IMR-90 (cell line): ENCODE measurements around the gene ZSWIM5. TPM values are rescaled to one million over a fixed set of nuclear protein-coding genes. Genes with fewer than 3 reads are reported as not detected.
"Not testable (repeated sequence)": the region's sequence is repeated elsewhere in the genome, so short reads cannot be mapped to it uniquely, and the experiment has no call there.

Source experiments
- ATAC-seq: fragments of 200-7000 bp; cut with Tn5 transposase; 2 replicates; pipeline ENCODE4 v1.9.1; 2020; ENCODE audit warnings: low read depth, mild to moderate bottlenecking, moderate library complexity
- BruUV-seq: library from RNA; stranded (reverse); fragments of 400-500 nt; replicated peaks from 2 replicates; lab custom pipeline; 2021; lab: Mats Ljungman, UMichigan
- CTCF ChIA-PET: fragments of 300-600 bp; formaldehyde crosslinking; extraction: SDS; loops from one replicate; lab custom pipeline; 2021; ENCODE audit warnings: antibody characterized with exemption; lab: Yijun Ruan, JAX
- POLR2A ChIA-PET: fragments of 300-600 bp; sonication (Branson Sonifier 250); formaldehyde crosslinking; loops from one replicate; lab custom pipeline; 2022; ENCODE audit warnings: antibody characterized with exemption; ENCODE audit not compliant: unreplicated experiment; lab: Charles Lee
- DNase-seq: peaks from one replicate; pipeline ENCODE4 v3.0.0; 2013
- H2AFZ ChIP-seq: replicated peaks from 2 replicates; pipeline ENCODE3; 2013; ENCODE audit warnings: low read length, mild to moderate bottlenecking; ENCODE audit not compliant: poor library complexity
- H2AK5ac ChIP-seq: 2 replicates; pipeline ENCODE4 v1.6.1; 2013; ENCODE audit warnings: low read depth, low read length, inconsistent platforms
- H2AK9ac ChIP-seq: replicated peaks from 2 replicates; pipeline ENCODE3; 2013; ENCODE audit warnings: mild to moderate bottlenecking, low read depth, low read length, moderate library complexity; ENCODE audit not compliant: poor library complexity
- H2BK120ac ChIP-seq: 2 replicates; pipeline ENCODE4 v1.6.1; 2013; ENCODE audit warnings: low read depth, low read length, inconsistent platforms
- H2BK15ac ChIP-seq: 3 replicates; pipeline ENCODE4 v1.6.1; 2013; ENCODE audit warnings: low read depth, low read length, inconsistent platforms
- H2BK20ac ChIP-seq: 2 replicates; pipeline ENCODE4 v1.6.1; 2013; ENCODE audit warnings: low read depth, mild to moderate bottlenecking, inconsistent platforms, low read length, moderate library complexity
- H2BK5ac ChIP-seq: 2 replicates; pipeline ENCODE4 v1.6.1; 2013; ENCODE audit warnings: mild to moderate bottlenecking, low read depth, low read length, inconsistent platforms; ENCODE audit not compliant: poor library complexity, severe bottlenecking
- H3K14ac ChIP-seq: replicated peaks from 2 replicates; pipeline ENCODE4 v1.6.1; 2013; ENCODE audit warnings: low read depth, low read length, inconsistent platforms
- H3K18ac ChIP-seq: 2 replicates; pipeline ENCODE4 v1.6.1; 2013; ENCODE audit warnings: low read depth, low read length, control low read depth
- H3K23ac ChIP-seq: 2 replicates; pipeline ENCODE4 v1.6.1; 2013; ENCODE audit warnings: low read depth, low read length, inconsistent platforms
- H3K27ac ChIP-seq: 2 replicates; pipeline ENCODE4 v1.5.1; 2013; ENCODE audit warnings: mild to moderate bottlenecking, control low read depth, low read length; ENCODE audit not compliant: insufficient read depth
- H3K27me3 ChIP-seq: 2 replicates; pipeline ENCODE4 v1.6.1; 2013; ENCODE audit warnings: low read length; ENCODE audit not compliant: control insufficient read depth, insufficient read depth
- H3K36me3 ChIP-seq: 2 replicates; pipeline ENCODE4 v1.6.1; 2013; ENCODE audit warnings: low read length, mixed read lengths; ENCODE audit not compliant: control insufficient read depth, insufficient read depth
- H3K4ac ChIP-seq: 2 replicates; pipeline ENCODE4 v1.6.1; 2013; ENCODE audit warnings: low read depth, low read length, inconsistent platforms
- H3K4me1 ChIP-seq: 2 replicates; pipeline ENCODE4 v1.6.1; 2013; ENCODE audit warnings: low read length, mixed read lengths; ENCODE audit not compliant: control insufficient read depth, insufficient read depth
- H3K4me2 ChIP-seq: 2 replicates; pipeline ENCODE4 v1.6.1; 2013; ENCODE audit warnings: low read depth, mild to moderate bottlenecking, control low read depth, low read length, moderate library complexity
- H3K4me3 ChIP-seq: 2 replicates; pipeline ENCODE4 v1.5.1; 2013; ENCODE audit warnings: low read depth, mild to moderate bottlenecking, control low read depth, low read length, moderate library complexity; ENCODE audit not compliant: insufficient read depth
- H3K56ac ChIP-seq: 2 replicates; pipeline ENCODE4 v1.6.1; 2013; ENCODE audit warnings: low read length, inconsistent platforms; ENCODE audit not compliant: insufficient read depth; ENCODE audit errors: extremely low read depth
- H3K79me1 ChIP-seq, 2 experiments: 2 replicates each; pipeline ENCODE4 v1.6.1; 2013; ENCODE audit warnings: low read length in 2 of 2, inconsistent platforms in 1 of 2, low read depth in 1 of 2
- H3K9ac ChIP-seq: 2 replicates; pipeline ENCODE4 v1.6.1; 2013; ENCODE audit warnings: low read depth, low read length, control low read depth
- H3K9me1 ChIP-seq: 2 replicates; pipeline ENCODE4 v1.6.1; 2013; ENCODE audit warnings: low read length, inconsistent platforms; ENCODE audit not compliant: insufficient read depth
- H3K9me3 ChIP-seq: 2 replicates; pipeline ENCODE4 v1.6.1; 2013; ENCODE audit warnings: low read length; ENCODE audit not compliant: control insufficient read depth, insufficient read depth
- H4K20me1 ChIP-seq: 2 replicates; pipeline ENCODE4 v1.6.1; 2013; ENCODE audit warnings: low read length, inconsistent platforms; ENCODE audit not compliant: insufficient read depth
- H4K5ac ChIP-seq: 2 replicates; pipeline ENCODE4 v1.6.1; 2013; ENCODE audit warnings: mild to moderate bottlenecking, low read depth, low read length, control low read depth
- H4K8ac ChIP-seq, 2 experiments: 2 replicates each; pipeline ENCODE4 v1.6.1; 2013; ENCODE audit warnings: low read depth in 2 of 2, low read length in 2 of 2, control low read depth in 1 of 2, inconsistent platforms in 1 of 2
- H4K91ac ChIP-seq: 2 replicates; pipeline ENCODE4 v1.6.1; 2013; ENCODE audit warnings: low read depth, low read length, inconsistent platforms; ENCODE audit not compliant: insufficient read depth
- WGBS, 2 experiments: methylation state at CpG; one replicate each; pipeline versions ENCODE4 v1.1.5 to v1.1.7; 2013; ENCODE audit warnings: missing lambda C conversion rate in 2 of 2; ENCODE audit not compliant: insufficient read length in 1 of 2; ENCODE audit errors: extremely low coverage in 2 of 2; 5-methylcytosine and 5-hydroxymethylcytosine counted together
- dilution Hi-C: fragments of 300-500 bp; cut with HindIII; formaldehyde crosslinking; loops from one replicate; pipeline ENCODE4 v1.14.3; 2018; ENCODE audit warnings: low sequenced_read_pairs; ENCODE audit not compliant: unreplicated experiment
- in situ Hi-C: fragments of 300-500 bp; cut with MboI; formaldehyde crosslinking; loops from 3 replicates; pipeline ENCODE4 v1.14.3; 2019; ENCODE audit warnings: low sequenced_read_pairs, inconsistent platforms, mixed read lengths
- intact Hi-C: fragments of 100-400 bp; cut with micrococcal nuclease; formaldehyde crosslinking; loops from 2 replicates; pipeline ENCODE4 v1.10.0; 2022
- polyA plus RNA-seq, 3 experiments: library from polyadenylated mRNA; depleted of rRNA; stranded (reverse); fragments of >200 nt; gene quantifications; 2 replicates each; pipeline ENCODE4 v1.2.3, GENCODE V29; 2012; ENCODE audit warnings: low replicate concordance in 1 of 3
- total RNA-seq: library from RNA; depleted of rRNA; stranded (reverse); fragments of >200 nt; gene quantifications from 2 replicates; pipeline ENCODE4 v1.2.3, GENCODE V29; 2012

ZSWIM5 gene
- total and polyA plus RNA-seq, 2 of the 4 experiments (the other 2 are of a cell fraction) = under 0.01 to 0.03 TPM

DNA sequence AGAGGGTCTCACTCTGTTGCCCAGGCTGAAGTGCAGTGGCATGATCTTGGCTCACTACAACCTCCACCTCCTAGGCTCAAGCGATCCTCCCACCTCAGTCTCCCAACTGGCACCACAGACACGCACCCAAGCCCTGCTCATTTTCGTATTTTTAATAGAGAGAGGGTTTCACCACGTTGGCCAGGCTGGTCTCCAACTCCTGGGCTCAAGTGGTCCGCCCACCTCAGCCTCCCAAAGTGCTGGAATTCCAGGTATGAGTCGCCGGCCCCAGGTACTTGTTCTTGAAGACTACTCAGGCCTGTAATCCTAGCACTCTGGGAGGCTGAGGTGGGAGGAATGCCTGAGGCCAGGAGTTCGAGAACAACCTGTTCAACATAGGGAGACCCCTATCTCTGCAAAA, 204.8 kb downstream of the ZSWIM5 start:
- H2BK5ac ChIP-seq, in situ Hi-C loops, POLR2A ChIA-PET, H2AK5ac ChIP-seq, BruUV-seq, H3K4me3 ChIP-seq, H4K20me1 ChIP-seq, H3K9me1 ChIP-seq, H3K79me1 ChIP-seq, intact Hi-C loops, DNase-seq, H3K27me3 ChIP-seq, H2BK15ac ChIP-seq, H3K4me1 ChIP-seq, H2BK20ac ChIP-seq, H3K9me3 ChIP-seq, H3K23ac ChIP-seq, H4K91ac ChIP-seq, H3K9ac ChIP-seq, H3K4ac ChIP-seq, dilution Hi-C loops, H2BK120ac ChIP-seq, H3K18ac ChIP-seq, H3K27ac ChIP-seq, H4K8ac ChIP-seq, H3K14ac ChIP-seq, H3K56ac ChIP-seq, H2AK9ac ChIP-seq, ATAC-seq, H3K4me2 ChIP-seq, H4K5ac ChIP-seq, H2AFZ ChIP-seq: not testable (repeated sequence)
- CTCF ChIA-PET = interaction anchor here (0.6 kb wide), 1 partner anchor 444 kb away, joined by 4 read pairs; no protein-coding TSS in a partner anchor
- H3K36me3 ChIP-seq = peaks cover 41% of the 10 kb centered on the region
- WGBS, 2 experiments = 100% methylated on average over 2 of the region's 8 CpGs; no CpG with 5 or more reads in 1 of the 2 experiments
